ENCODE measurements around the gene PCYOX1L. TPM values are rescaled to one million over a fixed set of nuclear protein-coding genes. Genes with fewer than 3 reads are reported as not detected.
"Not testable (repeated sequence)": the region's sequence is repeated elsewhere in the genome, so short reads cannot be mapped to it uniquely, and the experiment has no call there.

The PCYOX1L gene
- total and polyA plus RNA-seq, 2 experiments from 2014 or later, result 6.7 to 14.7 TPM

GRCh38 chr5:149392718-149393117, 34.9 kb downstream of the PCYOX1L start:
- Mint-ChIP-seq H3K4me3 (no peak overlapping the region), H3K9me3 (no peaks in the 10 kb centered on the region), H3K36me3 (ENCODE audit: low read depth) (no peaks in the 10 kb centered on the region), H3K4me1 (no peaks in the 10 kb centered on the region), H3K27ac (no peak overlapping the region), H3K27me3 (ENCODE audit: insufficient read depth, low read depth, poor library complexity) (no peaks in the 10 kb centered on the region)
- Histone ChIP-seq H4K20me1 (replicated peaks; ENCODE audit: insufficient read depth) (no peaks in the 10 kb centered on the region), H3K9me2 (ENCODE audit: insufficient read depth) (no peaks in the 10 kb centered on the region), H3K79me2 (replicated peaks; ENCODE audit: insufficient read depth) (no peaks in the 10 kb centered on the region), H3K27me3 (ENCODE audit: insufficient read depth) (no peaks in the 10 kb centered on the region), H3K4me1 (ENCODE audit: insufficient read depth) (no peaks in the 10 kb centered on the region), H2AFZ (no peak overlapping the region), H3F3A (replicated peaks; ENCODE audit: low read depth) (no peaks in the 10 kb centered on the region), H3K36me3 (ENCODE audit: insufficient read depth) (no peaks in the 10 kb centered on the region), H3K4me2 (no peak overlapping the region), H3K27ac (ENCODE audit: low read depth) (no peak overlapping the region), H3K4me3 (no peak overlapping the region)
- DNase-seq (ENCODE audit: low spot score) (no peak), ATAC-seq (no peak)
- TF ChIP-seq, protein P1, sequence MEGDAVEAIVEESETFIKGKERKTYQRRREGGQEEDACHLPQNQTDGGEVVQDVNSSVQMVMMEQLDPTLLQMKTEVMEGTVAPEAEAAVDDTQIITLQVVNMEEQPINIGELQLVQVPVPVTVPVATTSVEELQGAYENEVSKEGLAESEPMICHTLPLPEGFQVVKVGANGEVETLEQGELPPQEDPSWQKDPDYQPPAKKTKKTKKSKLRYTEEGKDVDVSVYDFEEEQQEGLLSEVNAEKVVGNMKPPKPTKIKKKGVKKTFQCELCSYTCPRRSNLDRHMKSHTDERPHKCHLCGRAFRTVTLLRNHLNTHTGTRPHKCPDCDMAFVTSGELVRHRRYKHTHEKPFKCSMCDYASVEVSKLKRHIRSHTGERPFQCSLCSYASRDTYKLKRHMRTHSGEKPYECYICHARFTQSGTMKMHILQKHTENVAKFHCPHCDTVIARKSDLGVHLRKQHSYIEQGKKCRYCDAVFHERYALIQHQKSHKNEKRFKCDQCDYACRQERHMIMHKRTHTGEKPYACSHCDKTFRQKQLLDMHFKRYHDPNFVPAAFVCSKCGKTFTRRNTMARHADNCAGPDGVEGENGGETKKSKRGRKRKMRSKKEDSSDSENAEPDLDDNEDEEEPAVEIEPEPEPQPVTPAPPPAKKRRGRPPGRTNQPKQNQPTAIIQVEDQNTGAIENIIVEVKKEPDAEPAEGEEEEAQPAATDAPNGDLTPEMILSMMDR (conservative IDR thresholded peaks at IDR 0.05; ENCODE audit: low read depth in 2 of 2), result no peak
- TF ChIP-seq JUNB (IDR thresholded peaks at IDR 0.05; ENCODE audit: unreplicated experiment) (no peak), EZH2phosphoT487 (IDR thresholded peaks at IDR 0.05; ENCODE audit: unreplicated experiment) (no peak), ZNF331 (CRISPR knock-in tag; IDR thresholded peaks at IDR 0.05; ENCODE audit: low read depth) (no peak), NANOG (IDR thresholded peaks at IDR 0.05; ENCODE audit: borderline replicate concordance) (no peak), POLR2AphosphoS5 (IDR thresholded peaks at IDR 0.05; ENCODE audit: low read depth) (no peak), EZH2 (IDR thresholded peaks at IDR 0.05; ENCODE audit: low read depth, unreplicated experiment) (no peak), STAT1 (IDR thresholded peaks at IDR 0.05; ENCODE audit: unreplicated experiment) (no peak), ZNF462 (CRISPR knock-in tag; IDR thresholded peaks at IDR 0.05) (no peak), CREB1 (CRISPR knock-in tag; IDR thresholded peaks at IDR 0.05; ENCODE audit: low read depth) (no peak)
- TF ChIP-seq, protein P2, sequence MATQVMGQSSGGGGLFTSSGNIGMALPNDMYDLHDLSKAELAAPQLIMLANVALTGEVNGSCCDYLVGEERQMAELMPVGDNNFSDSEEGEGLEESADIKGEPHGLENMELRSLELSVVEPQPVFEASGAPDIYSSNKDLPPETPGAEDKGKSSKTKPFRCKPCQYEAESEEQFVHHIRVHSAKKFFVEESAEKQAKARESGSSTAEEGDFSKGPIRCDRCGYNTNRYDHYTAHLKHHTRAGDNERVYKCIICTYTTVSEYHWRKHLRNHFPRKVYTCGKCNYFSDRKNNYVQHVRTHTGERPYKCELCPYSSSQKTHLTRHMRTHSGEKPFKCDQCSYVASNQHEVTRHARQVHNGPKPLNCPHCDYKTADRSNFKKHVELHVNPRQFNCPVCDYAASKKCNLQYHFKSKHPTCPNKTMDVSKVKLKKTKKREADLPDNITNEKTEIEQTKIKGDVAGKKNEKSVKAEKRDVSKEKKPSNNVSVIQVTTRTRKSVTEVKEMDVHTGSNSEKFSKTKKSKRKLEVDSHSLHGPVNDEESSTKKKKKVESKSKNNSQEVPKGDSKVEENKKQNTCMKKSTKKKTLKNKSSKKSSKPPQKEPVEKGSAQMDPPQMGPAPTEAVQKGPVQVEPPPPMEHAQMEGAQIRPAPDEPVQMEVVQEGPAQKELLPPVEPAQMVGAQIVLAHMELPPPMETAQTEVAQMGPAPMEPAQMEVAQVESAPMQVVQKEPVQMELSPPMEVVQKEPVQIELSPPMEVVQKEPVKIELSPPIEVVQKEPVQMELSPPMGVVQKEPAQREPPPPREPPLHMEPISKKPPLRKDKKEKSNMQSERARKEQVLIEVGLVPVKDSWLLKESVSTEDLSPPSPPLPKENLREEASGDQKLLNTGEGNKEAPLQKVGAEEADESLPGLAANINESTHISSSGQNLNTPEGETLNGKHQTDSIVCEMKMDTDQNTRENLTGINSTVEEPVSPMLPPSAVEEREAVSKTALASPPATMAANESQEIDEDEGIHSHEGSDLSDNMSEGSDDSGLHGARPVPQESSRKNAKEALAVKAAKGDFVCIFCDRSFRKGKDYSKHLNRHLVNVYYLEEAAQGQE (IDR thresholded peaks at IDR 0.05; ENCODE audit: unreplicated experiment), result no peak

DNA sequence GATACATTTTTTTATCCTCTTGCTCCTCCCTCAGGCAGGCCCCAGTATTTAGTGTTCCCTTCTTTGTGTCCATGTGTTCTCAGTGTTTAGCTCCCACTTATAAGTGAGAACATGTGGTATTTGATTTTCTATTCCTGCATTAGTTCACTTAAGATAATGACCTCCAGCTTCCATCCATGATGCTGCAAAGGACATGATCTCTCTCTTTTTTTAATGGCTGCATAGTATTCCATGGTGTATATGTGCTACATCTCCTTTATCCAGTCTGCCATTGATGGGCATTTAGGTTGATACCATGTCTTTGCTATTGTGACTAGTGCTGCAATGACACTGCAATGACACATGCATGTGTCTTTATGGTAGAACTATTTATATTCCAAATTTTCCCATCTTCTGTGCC, 37.1 kb downstream of the PCYOX1L start:
- H3K4me1 Mint-ChIP-seq; H3K9me3 Mint-ChIP-seq; H3K79me2 ChIP-seq (replicated peaks; ENCODE audit: insufficient read depth); H3K4me1 ChIP-seq (ENCODE audit: insufficient read depth); H3K27me3 ChIP-seq (ENCODE audit: insufficient read depth); H3K4me2 ChIP-seq; H2AFZ ChIP-seq; H3F3A ChIP-seq (replicated peaks; ENCODE audit: low read depth); H3K27me3 Mint-ChIP-seq (ENCODE audit: insufficient read depth, low read depth, poor library complexity); H3K27ac Mint-ChIP-seq; H3K36me3 Mint-ChIP-seq (ENCODE audit: low read depth); H3K4me3 Mint-ChIP-seq; H3K36me3 ChIP-seq (ENCODE audit: insufficient read depth); H3K27ac ChIP-seq (ENCODE audit: low read depth); H3K9me2 ChIP-seq (ENCODE audit: insufficient read depth); DNase-seq (ENCODE audit: low spot score); ATAC-seq; H4K20me1 ChIP-seq (replicated peaks; ENCODE audit: insufficient read depth); H3K4me3 ChIP-seq: not testable (repeated sequence)

Measured in GM23338 (cell line).